Vagina (tissue), 2 donors: ENCODE measurements around the gene NRXN3.

Experiments used
- POLR2AphosphoS5 ChIP-seq, 2 donors: sonication (generic); formaldehyde crosslinking; IDR thresholded peaks; one replicate each; pipeline ENCODE4 v1.9.0; 2017; ENCODE audit warnings: antibody characterized with exemption in 2 of 2, mild to moderate bottlenecking in 2 of 2, low read depth in 1 of 2; ENCODE audit not compliant: insufficient read depth in 1 of 2
- TF ChIP-seq, protein P1 (sequence below), 3 experiments: fragments of 450-650 bp in 2 of 3; fragments of 200-600 bp in 1 of 3; sonication (generic) in 1 of 3; IDR thresholded peaks; one replicate each; pipeline ENCODE4 v1.5.1; 2017 to 2019; ENCODE audit warnings: antibody characterized with exemption in 3 of 3, mild to moderate bottlenecking in 2 of 3, moderate library complexity in 2 of 3

DNA sequence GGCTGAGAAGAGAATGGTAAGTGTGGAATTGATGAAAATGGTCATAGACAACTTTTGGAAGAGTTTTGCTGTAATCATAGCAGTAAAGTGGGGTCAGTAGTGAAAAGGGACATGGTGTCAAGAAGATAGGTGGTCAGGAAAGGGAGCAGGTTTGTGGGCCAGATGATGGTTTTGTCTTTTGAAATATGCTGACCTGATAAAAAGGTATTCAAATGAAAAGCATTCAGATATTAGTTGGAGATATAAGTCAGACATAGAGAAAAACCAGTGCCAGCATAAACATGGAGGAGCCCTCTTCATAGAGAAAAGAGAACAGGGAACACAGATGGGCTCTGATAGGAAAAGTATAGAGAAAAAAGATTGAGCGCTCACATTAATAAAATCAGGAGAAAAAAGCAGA is 518.3 kb downstream of the NRXN3 start:
- TF ChIP-seq, protein P1, sequence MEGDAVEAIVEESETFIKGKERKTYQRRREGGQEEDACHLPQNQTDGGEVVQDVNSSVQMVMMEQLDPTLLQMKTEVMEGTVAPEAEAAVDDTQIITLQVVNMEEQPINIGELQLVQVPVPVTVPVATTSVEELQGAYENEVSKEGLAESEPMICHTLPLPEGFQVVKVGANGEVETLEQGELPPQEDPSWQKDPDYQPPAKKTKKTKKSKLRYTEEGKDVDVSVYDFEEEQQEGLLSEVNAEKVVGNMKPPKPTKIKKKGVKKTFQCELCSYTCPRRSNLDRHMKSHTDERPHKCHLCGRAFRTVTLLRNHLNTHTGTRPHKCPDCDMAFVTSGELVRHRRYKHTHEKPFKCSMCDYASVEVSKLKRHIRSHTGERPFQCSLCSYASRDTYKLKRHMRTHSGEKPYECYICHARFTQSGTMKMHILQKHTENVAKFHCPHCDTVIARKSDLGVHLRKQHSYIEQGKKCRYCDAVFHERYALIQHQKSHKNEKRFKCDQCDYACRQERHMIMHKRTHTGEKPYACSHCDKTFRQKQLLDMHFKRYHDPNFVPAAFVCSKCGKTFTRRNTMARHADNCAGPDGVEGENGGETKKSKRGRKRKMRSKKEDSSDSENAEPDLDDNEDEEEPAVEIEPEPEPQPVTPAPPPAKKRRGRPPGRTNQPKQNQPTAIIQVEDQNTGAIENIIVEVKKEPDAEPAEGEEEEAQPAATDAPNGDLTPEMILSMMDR (IDR thresholded peaks at IDR 0.05), result no peak
- TF ChIP-seq POLR2AphosphoS5 (IDR thresholded peaks at IDR 0.05; ENCODE audit: insufficient read depth in 1 of 2, low read depth in 1 of 2), result no peak
